GM23338 (cell line): ENCODE data around the gene TMUB1.

Source experiments
- CTCF ChIP-seq, 2 experiments: fragments of 200-600 bp in 1 of 2; sonication (generic) in 1 of 2; conservative IDR thresholded peaks; 2 replicates each; pipeline versions ENCODE4 v1.5.1 to v1.6.1; 2016 to 2017; ENCODE audit warnings: antibody characterized with exemption in 2 of 2, low read depth in 2 of 2, mild to moderate bottlenecking in 2 of 2, moderate library complexity in 1 of 2
- EZH2 ChIP-seq: fragments of 200-600 bp; sonication (generic); IDR thresholded peaks from one replicate; pipeline ENCODE4 v1.8.0; 2017; ENCODE audit warnings: antibody characterized with exemption, mild to moderate bottlenecking, low read depth; ENCODE audit not compliant: unreplicated experiment

- TF ChIP-seq CTCF (conservative IDR thresholded peaks at IDR 0.05; ENCODE audit: low read depth in 2 of 2) (no peak), EZH2 (no peak)
Observed at GRCh38 chr7:151091003-151091402, 7.7 kb upstream of the TMUB1 start.
